Measurements from ENCODE around the gene INHBB. TPM values are rescaled to one million over a fixed set of nuclear protein-coding genes. Genes with fewer than 3 reads are reported as not detected.

INHBB gene
- 16.3 to 29.2 TPM (median 20.2 TPM) in 5 replicates for total RNA-seq (2022; extraction: Qiagen RNA extraction)

GRCh38 chr2:120346026-120346666 lies at the start of gene INHBB:
Gene INHBB, plus strand, starts transcription at chr2:120346136. Its CDS starts 53 bp downstream, at chr2:120346189.

Other genes with a start within 250 kb of the INHBB start
- 41.7 to 48.9 TPM (median 47.7 TPM) in 5 replicates for gene TMEM185B, start 122.7 kb upstream of the INHBB start, total RNA-seq (2022; extraction: Qiagen RNA extraction)
- 58.7 to 71.7 TPM (median 65.6 TPM) in 5 replicates for gene RALB, start 93.3 kb upstream of the INHBB start, total RNA-seq (2022; extraction: Qiagen RNA extraction)